A549 (cell line): ENCODE data around the gene AKTIP.

ENCODE experiments used
- EP300 ChIP-seq, 2 experiments: fragments of >200 bp; sonication (Bioruptor Twin); formaldehyde crosslinking; IDR thresholded peaks; 2 replicates in 1 of 2; 3 replicates in 1 of 2; pipeline ENCODE4 v1.6.1; 2016 to 2017
- KDM1A ChIP-seq: fragments of 200-600 bp; sonication (generic); IDR thresholded peaks from 2 replicates; pipeline ENCODE4 v1.6.1; 2016; ENCODE audit warnings: low read depth, mild to moderate bottlenecking
- MAFK ChIP-seq: fragments of 450-650 bp; IDR thresholded peaks from 2 replicates; pipeline ENCODE4 v1.6.1; 2014; ENCODE audit not compliant: partially characterized antibody
- ZFP36 ChIP-seq: fragments of 450-650 bp; IDR thresholded peaks from 2 replicates; pipeline ENCODE4 v1.6.1; 2014; ENCODE audit warnings: borderline replicate concordance; ENCODE audit not compliant: partially characterized antibody
- TF ChIP-seq, protein P1 (sequence below): fragments of >200 bp; sonication (Bioruptor Twin); formaldehyde crosslinking; IDR thresholded peaks from 3 replicates; pipeline ENCODE4 v1.5.1; 2016
- TF ChIP-seq, protein P2 (sequence below): IDR thresholded peaks from 2 replicates; pipeline ENCODE4 v1.6.1; 2012
- TF ChIP-seq, protein P3 (sequence below): fragments of 250-450 bp; sonication (Bioruptor Pico); IDR thresholded peaks from 2 replicates; pipeline ENCODE4 v1.5.0; 2021; ENCODE audit warnings: mild to moderate bottlenecking, moderate library complexity, borderline replicate concordance

DNA sequence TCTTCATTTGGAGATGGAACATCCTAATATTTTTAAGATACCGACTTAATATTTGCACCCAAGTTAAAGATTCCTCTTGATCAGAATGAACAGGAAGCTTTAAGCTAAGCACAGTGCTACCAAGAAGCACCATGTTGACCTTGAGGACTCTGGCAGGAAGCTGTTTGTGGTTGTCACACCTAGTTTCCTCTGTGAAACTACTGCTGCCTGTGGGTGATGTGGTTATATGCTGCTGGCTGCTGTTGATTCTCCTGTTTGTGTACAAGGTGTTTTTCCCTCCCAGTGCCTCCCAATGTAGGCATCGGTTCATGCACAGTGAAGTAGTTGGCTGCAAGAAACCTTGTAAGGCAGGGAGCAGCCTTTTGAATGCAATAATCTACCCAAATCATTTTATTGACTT, 45.3 kb downstream of the AKTIP start:
- TF ChIP-seq, protein P1, sequence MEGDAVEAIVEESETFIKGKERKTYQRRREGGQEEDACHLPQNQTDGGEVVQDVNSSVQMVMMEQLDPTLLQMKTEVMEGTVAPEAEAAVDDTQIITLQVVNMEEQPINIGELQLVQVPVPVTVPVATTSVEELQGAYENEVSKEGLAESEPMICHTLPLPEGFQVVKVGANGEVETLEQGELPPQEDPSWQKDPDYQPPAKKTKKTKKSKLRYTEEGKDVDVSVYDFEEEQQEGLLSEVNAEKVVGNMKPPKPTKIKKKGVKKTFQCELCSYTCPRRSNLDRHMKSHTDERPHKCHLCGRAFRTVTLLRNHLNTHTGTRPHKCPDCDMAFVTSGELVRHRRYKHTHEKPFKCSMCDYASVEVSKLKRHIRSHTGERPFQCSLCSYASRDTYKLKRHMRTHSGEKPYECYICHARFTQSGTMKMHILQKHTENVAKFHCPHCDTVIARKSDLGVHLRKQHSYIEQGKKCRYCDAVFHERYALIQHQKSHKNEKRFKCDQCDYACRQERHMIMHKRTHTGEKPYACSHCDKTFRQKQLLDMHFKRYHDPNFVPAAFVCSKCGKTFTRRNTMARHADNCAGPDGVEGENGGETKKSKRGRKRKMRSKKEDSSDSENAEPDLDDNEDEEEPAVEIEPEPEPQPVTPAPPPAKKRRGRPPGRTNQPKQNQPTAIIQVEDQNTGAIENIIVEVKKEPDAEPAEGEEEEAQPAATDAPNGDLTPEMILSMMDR, result no peak
- TF ChIP-seq, protein P2, sequence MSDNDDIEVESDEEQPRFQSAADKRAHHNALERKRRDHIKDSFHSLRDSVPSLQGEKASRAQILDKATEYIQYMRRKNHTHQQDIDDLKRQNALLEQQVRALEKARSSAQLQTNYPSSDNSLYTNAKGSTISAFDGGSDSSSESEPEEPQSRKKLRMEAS, result no peak
- TF ChIP-seq KDM1A (no peak), ZFP36 (no peak), EP300 (IDR thresholded peaks at IDR 0.05) (no peak), MAFK (no peak)
- TF ChIP-seq, protein P3, sequence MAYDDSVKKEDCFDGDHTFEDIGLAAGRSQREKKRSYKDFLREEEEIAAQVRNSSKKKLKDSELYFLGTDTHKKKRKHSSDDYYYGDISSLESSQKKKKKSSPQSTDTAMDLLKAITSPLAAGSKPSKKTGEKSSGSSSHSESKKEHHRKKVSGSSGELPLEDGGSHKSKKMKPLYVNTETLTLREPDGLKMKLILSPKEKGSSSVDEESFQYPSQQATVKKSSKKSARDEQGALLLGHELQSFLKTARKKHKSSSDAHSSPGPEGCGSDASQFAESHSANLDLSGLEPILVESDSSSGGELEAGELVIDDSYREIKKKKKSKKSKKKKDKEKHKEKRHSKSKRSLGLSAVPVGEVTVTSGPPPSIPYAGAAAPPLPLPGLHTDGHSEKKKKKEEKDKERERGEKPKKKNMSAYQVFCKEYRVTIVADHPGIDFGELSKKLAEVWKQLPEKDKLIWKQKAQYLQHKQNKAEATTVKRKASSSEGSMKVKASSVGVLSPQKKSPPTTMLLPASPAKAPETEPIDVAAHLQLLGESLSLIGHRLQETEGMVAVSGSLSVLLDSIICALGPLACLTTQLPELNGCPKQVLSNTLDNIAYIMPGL, result no peak
